HepG2 (cell line): Measurements from ENCODE around the gene SH3YL1. TPM values are rescaled to one million over a fixed set of nuclear protein-coding genes. Genes with fewer than 3 reads are reported as not detected.

Experiments used
- AGO1 ChIP-seq: fragments of 200-400 bp; formaldehyde crosslinking; IDR thresholded peaks from 2 replicates; pipeline ENCODE4 v1.6.1; 2017; ENCODE audit warnings: mild to moderate bottlenecking, low read depth, low read length, moderate library complexity; ENCODE audit not compliant: poor library complexity, severe bottlenecking
- AGO2 ChIP-seq: fragments of 200-400 bp; formaldehyde crosslinking; optimal IDR thresholded peaks from 2 replicates; pipeline ENCODE3; 2017; ENCODE audit warnings: mild to moderate bottlenecking, low read depth, low read length, moderate library complexity
- GPN1 ChIP-seq: sonication (generic); formaldehyde crosslinking; IDR thresholded peaks from 2 replicates; pipeline ENCODE4 v1.5.1; 2020; ENCODE audit warnings: missing genetic modification reagents, borderline replicate concordance
- HES4 ChIP-seq: sonication (generic); formaldehyde crosslinking; IDR thresholded peaks from 2 replicates; pipeline ENCODE4 v1.9.0; 2021; ENCODE audit warnings: mild to moderate bottlenecking, missing genetic modification reagents, borderline replicate concordance
- HMG20B ChIP-seq: conservative IDR thresholded peaks from 2 replicates; pipeline ENCODE4 v1.6.1; 2016; ENCODE audit warnings: missing genetic modification reagents, missing compliant biosample characterization
- KLF9 ChIP-seq: IDR thresholded peaks from 2 replicates; pipeline ENCODE4 v1.6.1; 2016; ENCODE audit warnings: low read depth
- MAFK ChIP-seq, 2 experiments: IDR thresholded peaks in 1 of 2; conservative IDR thresholded peaks in 1 of 2; 2 replicates each; pipeline ENCODE4 v1.6.1; 2011; ENCODE audit warnings: improper control_type of control experiment in 2 of 2, low read length in 2 of 2
- MAZ ChIP-seq, 2 experiments: sonication (generic) in 1 of 2; formaldehyde crosslinking in 1 of 2; IDR thresholded peaks; 2 replicates each; pipeline versions ENCODE4 v1.5.0 to v1.6.1; 2012 to 2020; ENCODE audit warnings: low read depth in 2 of 2, mild to moderate bottlenecking in 2 of 2, borderline replicate concordance in 1 of 2, improper control_type of control experiment in 1 of 2, low read length in 1 of 2, missing genetic modification reagents in 1 of 2, moderate library complexity in 1 of 2
- MBD4 ChIP-seq: IDR thresholded peaks from 2 replicates; pipeline ENCODE4 v1.6.1; 2012; ENCODE audit warnings: low read length, inconsistent platforms, borderline replicate concordance
- MED1 ChIP-seq: sonication (generic); formaldehyde crosslinking; IDR thresholded peaks from 2 replicates; pipeline ENCODE4 v1.4.0; 2020; ENCODE audit warnings: missing genetic modification reagents
- NCOA1 ChIP-seq: sonication (generic); formaldehyde crosslinking; IDR thresholded peaks from 2 replicates; pipeline ENCODE4 v1.9.0; 2021; ENCODE audit warnings: missing genetic modification reagents
- NR3C1 ChIP-seq: sonication (generic); formaldehyde crosslinking; IDR thresholded peaks from 2 replicates; pipeline ENCODE4 v1.4.0; 2020; ENCODE audit warnings: missing genetic modification reagents
- SETDB1 ChIP-seq: sonication (generic); formaldehyde crosslinking; IDR thresholded peaks from 2 replicates; pipeline ENCODE4 v1.5.1; 2020; ENCODE audit warnings: missing genetic modification reagents, mild to moderate bottlenecking, borderline replicate concordance
- SIX4 ChIP-seq: sonication (generic); formaldehyde crosslinking; IDR thresholded peaks from 2 replicates; pipeline ENCODE4 v1.4.0; 2020; ENCODE audit warnings: missing genetic modification reagents
- SMARCC2 ChIP-seq: fragments of 450-650 bp; IDR thresholded peaks from 2 replicates; pipeline ENCODE4 v1.6.1; 2017; ENCODE audit warnings: antibody characterized with exemption, mild to moderate bottlenecking
- TSC22D2 ChIP-seq: sonication (generic); formaldehyde crosslinking; IDR thresholded peaks from 2 replicates; pipeline ENCODE4 v1.5.1; 2020; ENCODE audit warnings: missing genetic modification reagents, mild to moderate bottlenecking, borderline replicate concordance
- ZBTB21 ChIP-seq: sonication (generic); formaldehyde crosslinking; IDR thresholded peaks from 2 replicates; pipeline ENCODE4 v1.4.0; 2020; ENCODE audit warnings: missing genetic modification reagents
- ZNF282 ChIP-seq: fragments of 450-650 bp; IDR thresholded peaks from 2 replicates; pipeline ENCODE4 v1.6.1; 2018; ENCODE audit not compliant: partially characterized antibody
- polyA plus RNA-seq, 8 experiments: library from polyadenylated mRNA; depleted of rRNA in 3 of 8; stranded (reverse) in 7 of 8; unstranded in 1 of 8; fragments of >200 nt; fragmentation: Illumina TruSeq in 4 of 8; extraction: Trizol in 4 of 8; gene quantifications; 2 replicates each; pipeline versions ENCODE4 v1.2.1 to v1.2.3, GENCODE V29; 2011 to 2016; ENCODE audit warnings: low read depth in 4 of 8, missing spikeins in 1 of 8, mixed read lengths in 1 of 8; ENCODE audit not compliant: insufficient read depth in 1 of 8
- total RNA-seq, 5 experiments: library from RNA; depleted of rRNA; stranded (reverse); fragments of >200 nt; fragmentation: Illumina TruSeq; extraction: Trizol; gene quantifications; 2 replicates each; pipeline ENCODE4 v1.2.3, GENCODE V29; 2016; ENCODE audit warnings: low read depth in 1 of 5
- TF ChIP-seq, protein P1 (sequence below): sonication (generic); formaldehyde crosslinking; IDR thresholded peaks from 2 replicates; pipeline ENCODE4 v1.8.1; 2023; ENCODE audit warnings: mild to moderate bottlenecking, moderate library complexity, missing genetic modification reagents
- TF ChIP-seq, protein P2 (sequence below): sonication (generic); formaldehyde crosslinking; IDR thresholded peaks from 2 replicates; pipeline ENCODE4 v1.5.1; 2020; ENCODE audit warnings: mild to moderate bottlenecking, missing genetic modification reagents, moderate library complexity
- TF ChIP-seq, protein P3 (sequence below): sonication (generic); formaldehyde crosslinking; IDR thresholded peaks from 2 replicates; pipeline ENCODE4 v1.5.0; 2020; ENCODE audit warnings: mild to moderate bottlenecking, low read depth, missing genetic modification reagents, borderline replicate concordance
- TF ChIP-seq, protein P4 (sequence below): sonication (generic); formaldehyde crosslinking; IDR thresholded peaks from 2 replicates; pipeline ENCODE4 v1.4.0; 2020; ENCODE audit warnings: missing genetic modification reagents

SH3YL1 gene
- total and polyA plus RNA-seq, 2 of the 13 experiments (the other 11 are each of a cell fraction or from before 2014, with no cell fraction given): 13.0 to 48.2 TPM

DNA sequence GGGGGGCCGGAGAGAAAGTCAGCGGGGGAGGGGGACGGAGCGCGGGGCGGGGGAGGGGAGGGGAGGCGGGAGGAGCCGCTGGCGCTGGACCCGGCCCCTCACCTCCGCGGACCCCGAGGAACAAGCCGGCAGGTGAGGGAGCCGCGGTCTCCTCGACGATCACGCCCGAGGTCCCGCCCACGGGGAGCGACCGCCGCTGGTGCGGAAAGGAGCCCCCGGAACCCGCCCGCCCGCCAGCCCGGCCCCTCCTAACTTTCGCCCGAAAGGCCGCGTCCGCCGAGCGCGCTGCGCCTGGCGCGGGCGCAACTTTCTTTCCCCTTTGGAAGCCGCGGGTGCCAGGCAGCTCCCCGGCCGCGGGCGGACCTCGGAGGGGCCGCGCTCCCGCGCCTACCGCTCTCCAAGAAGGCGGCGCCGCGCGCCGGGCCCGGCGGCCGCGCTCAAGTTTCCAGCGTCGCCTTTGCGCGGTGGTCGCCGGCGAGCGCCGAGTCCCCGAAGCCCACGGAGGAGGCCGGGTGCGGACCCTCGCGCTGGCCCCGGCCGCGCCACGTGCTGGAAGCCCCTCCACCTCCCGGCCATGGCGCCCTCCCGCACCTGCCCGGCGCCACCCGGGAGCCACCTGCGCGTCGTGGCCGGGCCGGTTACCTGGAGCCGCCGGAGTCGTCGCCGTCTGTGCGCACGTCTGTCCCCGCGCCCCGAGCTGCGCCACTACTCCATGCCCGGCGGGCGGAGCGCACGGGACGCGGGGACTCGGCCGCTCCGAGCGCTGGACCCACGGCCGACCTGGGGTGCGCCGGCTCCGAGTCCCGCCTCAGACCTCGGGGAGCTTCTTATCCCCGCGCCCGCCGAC is 24.3 kb upstream of the SH3YL1 start, which contains the start of gene ALKAL2 (continued):
- TF ChIP-seq, protein P1, sequence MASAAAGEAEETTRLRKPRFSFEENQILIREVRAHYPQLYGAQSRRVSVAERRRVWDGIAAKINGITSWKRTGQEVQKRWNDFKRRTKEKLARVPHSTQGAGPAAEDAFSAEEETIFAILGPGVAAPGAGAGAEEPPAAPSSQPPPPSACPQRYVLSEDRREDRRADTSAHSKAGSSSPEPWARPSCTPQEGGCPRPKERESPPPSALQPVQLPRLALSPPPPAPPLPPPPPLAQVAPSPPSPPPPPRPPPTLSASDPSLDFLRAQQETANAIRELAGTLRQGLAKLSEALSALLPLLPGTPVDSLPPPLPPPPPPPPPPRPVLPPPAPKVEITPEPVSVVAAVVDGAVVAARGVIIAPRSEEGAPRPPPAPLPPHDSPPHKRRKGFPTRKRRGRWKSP (CRISPR knock-in tag): peak; percentile 32; the same call in 1 of the 2 replicates
- TF ChIP-seq ZBTB21 (no peak), AGO2 (peak; percentile 10), SMARCC2 (no peak), NR3C1 (no peak), AGO1 (peak; percentile 46), MBD4 (no peak), SETDB1 (CRISPR knock-in tag) (no peak), ZNF282 (no peak), TSC22D2 (CRISPR knock-in tag) (no peak), SIX4 (CRISPR knock-in tag) (no peak), HES4 (CRISPR knock-in tag) (0 out of 2 replicates have a peak, but pooled peaks have one; percentile 28), MED1 (CRISPR knock-in tag) (no peak), MAFK (conservative IDR thresholded peaks at IDR 0.05 in 1 of 2, IDR thresholded peaks at IDR 0.05 in 1 of 2; ENCODE audit: low read length in 2 of 2) (no peak), GPN1 (CRISPR knock-in tag) (no peak), KLF9 (CRISPR knock-in tag) (no peak), NCOA1 (CRISPR knock-in tag) (no peak), MAZ (IDR thresholded peaks at IDR 0.05; ENCODE audit: borderline replicate concordance, low read depth, low read length) (no peak), MAZ (CRISPR knock-in tag; IDR thresholded peaks at IDR 0.05; ENCODE audit: low read depth) (no peak), HMG20B (CRISPR knock-in tag) (no peak)
- TF ChIP-seq, protein P2, sequence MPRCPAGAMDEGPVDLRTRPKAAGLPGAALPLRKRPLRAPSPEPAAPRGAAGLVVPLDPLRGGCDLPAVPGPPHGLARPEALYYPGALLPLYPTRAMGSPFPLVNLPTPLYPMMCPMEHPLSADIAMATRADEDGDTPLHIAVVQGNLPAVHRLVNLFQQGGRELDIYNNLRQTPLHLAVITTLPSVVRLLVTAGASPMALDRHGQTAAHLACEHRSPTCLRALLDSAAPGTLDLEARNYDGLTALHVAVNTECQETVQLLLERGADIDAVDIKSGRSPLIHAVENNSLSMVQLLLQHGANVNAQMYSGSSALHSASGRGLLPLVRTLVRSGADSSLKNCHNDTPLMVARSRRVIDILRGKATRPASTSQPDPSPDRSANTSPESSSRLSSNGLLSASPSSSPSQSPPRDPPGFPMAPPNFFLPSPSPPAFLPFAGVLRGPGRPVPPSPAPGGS (CRISPR knock-in tag): peak; percentile 37; the same call in 1 of the 2 replicates
- TF ChIP-seq, protein P3, sequence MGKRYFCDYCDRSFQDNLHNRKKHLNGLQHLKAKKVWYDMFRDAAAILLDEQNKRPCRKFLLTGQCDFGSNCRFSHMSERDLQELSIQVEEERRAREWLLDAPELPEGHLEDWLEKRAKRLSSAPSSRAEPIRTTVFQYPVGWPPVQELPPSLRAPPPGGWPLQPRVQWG (CRISPR knock-in tag): no peak
- TF ChIP-seq, protein P4, sequence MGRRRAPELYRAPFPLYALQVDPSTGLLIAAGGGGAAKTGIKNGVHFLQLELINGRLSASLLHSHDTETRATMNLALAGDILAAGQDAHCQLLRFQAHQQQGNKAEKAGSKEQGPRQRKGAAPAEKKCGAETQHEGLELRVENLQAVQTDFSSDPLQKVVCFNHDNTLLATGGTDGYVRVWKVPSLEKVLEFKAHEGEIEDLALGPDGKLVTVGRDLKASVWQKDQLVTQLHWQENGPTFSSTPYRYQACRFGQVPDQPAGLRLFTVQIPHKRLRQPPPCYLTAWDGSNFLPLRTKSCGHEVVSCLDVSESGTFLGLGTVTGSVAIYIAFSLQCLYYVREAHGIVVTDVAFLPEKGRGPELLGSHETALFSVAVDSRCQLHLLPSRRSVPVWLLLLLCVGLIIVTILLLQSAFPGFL (CRISPR knock-in tag): no peak
